SJCRH30 (cell line): Measurements from ENCODE around the gene LPCAT1. TPM values are rescaled to one million over a fixed set of nuclear protein-coding genes. Genes with fewer than 3 reads are reported as not detected.

Experiments used
- DNase-seq, 2 experiments: peaks; one replicate each; pipeline ENCODE4 v3.0.0-alpha.2; 2015 to 2020
- H3K27ac ChIP-seq: fragments of 250-450 bp; sonication (Bioruptor Pico); 2 replicates; pipeline ENCODE4 v1.5.1; 2020; ENCODE audit warnings: mild to moderate bottlenecking, moderate library complexity
- H3K27me3 ChIP-seq: fragments of 250-450 bp; sonication (Bioruptor Pico); 2 replicates; pipeline ENCODE4 v1.5.1; 2020; ENCODE audit warnings: mild to moderate bottlenecking, moderate library complexity
- H3K36me3 ChIP-seq: fragments of 250-450 bp; sonication (Bioruptor Pico); 2 replicates; pipeline ENCODE4 v1.5.1; 2020; ENCODE audit warnings: mild to moderate bottlenecking, moderate library complexity
- H3K4me1 ChIP-seq: fragments of 250-450 bp; sonication (Bioruptor Pico); 2 replicates; pipeline ENCODE4 v1.5.1; 2020; ENCODE audit warnings: mild to moderate bottlenecking, moderate library complexity
- H3K4me3 ChIP-seq: fragments of 250-450 bp; sonication (Bioruptor Pico); 2 replicates; pipeline ENCODE4 v1.5.1; 2020; ENCODE audit warnings: mild to moderate bottlenecking, moderate library complexity
- H3K9me3 ChIP-seq: fragments of 250-450 bp; sonication (Bioruptor Pico); replicated peaks from 2 replicates; pipeline ENCODE4 v1.5.1; 2020; ENCODE audit warnings: mild to moderate bottlenecking, moderate library complexity
- total RNA-seq: library from RNA; depleted of rRNA; stranded (reverse); fragments of >200 nt; shearing (Covaris generic); gene quantifications from 2 replicates; pipeline ENCODE4 v1.2.3, GENCODE V29; 2014

LPCAT1 gene
- total RNA-seq, 1 experiment from 2014 or later, result 44.6 TPM

GRCh38 chr5:1513326-1514026 lies 10.3 kb downstream of the LPCAT1 start:
- Histone ChIP-seq H3K4me1 (no peaks in the 10 kb centered on the region), H3K9me3 (no peaks in the 10 kb centered on the region), H3K27ac (no peak overlapping the region), H3K27me3 (no peaks in the 10 kb centered on the region), H3K36me3 (no peaks in the 10 kb centered on the region), H3K4me3 (no peak overlapping the region)
- DNase-seq, result no peak

- Histone ChIP-seq H3K9me3 (no peaks in the 10 kb centered on the region), H3K27me3 (no peaks in the 10 kb centered on the region), H3K36me3 (no peaks in the 10 kb centered on the region), H3K4me3 (no peak overlapping the region), H3K4me1 (no peaks in the 10 kb centered on the region), H3K27ac (no peak overlapping the region)
- DNase-seq, result no peak
Observed at GRCh38 chr5:1512541-1513291, 11.0 kb downstream of the LPCAT1 start.

GRCh38 chr5:1511651-1512540 lies 11.9 kb downstream of the LPCAT1 start:
- no peak overlapping the region for H3K4me3 ChIP-seq
- H3K9me3 ChIP-seq, result no peaks in the 10 kb centered on the region
- peak; percentile 12 to 18 for DNase-seq
- no peaks in the 10 kb centered on the region for H3K27me3 ChIP-seq
- H3K27ac ChIP-seq, result no peak overlapping the region
- H3K4me1 ChIP-seq, result no peaks in the 10 kb centered on the region
- no peaks in the 10 kb centered on the region for H3K36me3 ChIP-seq

- H3K27me3 ChIP-seq, result no peaks in the 10 kb centered on the region
- no peak overlapping the region for H3K4me3 ChIP-seq
- H3K36me3 ChIP-seq, result no peaks in the 10 kb centered on the region
- H3K27ac ChIP-seq, result no peak overlapping the region
- no peaks in the 10 kb centered on the region for H3K9me3 ChIP-seq
- no peaks in the 10 kb centered on the region for H3K4me1 ChIP-seq
- no peak for DNase-seq
Observed at GRCh38 chr5:1511048-1511447, 12.7 kb downstream of the LPCAT1 start.

GRCh38 chr5:1510631-1511030 lies 13.1 kb downstream of the LPCAT1 start:
- Histone ChIP-seq H3K4me3 (no peak overlapping the region), H3K9me3 (no peaks in the 10 kb centered on the region), H3K36me3 (no peaks in the 10 kb centered on the region), H3K27me3 (no peaks in the 10 kb centered on the region), H3K27ac (no peak overlapping the region), H3K4me1 (no peaks in the 10 kb centered on the region)
- no peak for DNase-seq

- DNase-seq, result no peak
- no peaks in the 10 kb centered on the region for H3K36me3 ChIP-seq
- H3K27ac ChIP-seq, result no peak overlapping the region
- no peaks in the 10 kb centered on the region for H3K4me1 ChIP-seq
- no peaks in the 10 kb centered on the region for H3K9me3 ChIP-seq
- H3K4me3 ChIP-seq, result no peak overlapping the region
- no peaks in the 10 kb centered on the region for H3K27me3 ChIP-seq
Observed at GRCh38 chr5:1510151-1510561, 13.6 kb downstream of the LPCAT1 start.

GRCh38 chr5:1509346-1510085 lies 14.2 kb downstream of the LPCAT1 start:
- H3K36me3 ChIP-seq, result no peaks in the 10 kb centered on the region

GRCh38 chr5:1508659-1509290 lies 15.0 kb downstream of the LPCAT1 start:
- H3K27ac ChIP-seq, result no peak overlapping the region
- no peaks in the 10 kb centered on the region for H3K9me3 ChIP-seq
- H3K4me3 ChIP-seq, result no peak overlapping the region
- H3K36me3 ChIP-seq, result no peaks in the 10 kb centered on the region
- no peaks in the 10 kb centered on the region for H3K27me3 ChIP-seq
- no peak for DNase-seq
- H3K4me1 ChIP-seq, result no peaks in the 10 kb centered on the region

More at GRCh38 chr5:1509346-1510085, 14.2 kb downstream of the LPCAT1 start:
- DNase-seq, result no peak
- Histone ChIP-seq H3K9me3 (no peaks in the 10 kb centered on the region), H3K4me3 (no peak overlapping the region), H3K27me3 (no peaks in the 10 kb centered on the region), H3K4me1 (no peaks in the 10 kb centered on the region), H3K27ac (no peak overlapping the region)

GRCh38 chr5:1507961-1508658 lies 15.7 kb downstream of the LPCAT1 start:
- H3K9me3 ChIP-seq, result no peaks in the 10 kb centered on the region
- no peaks in the 10 kb centered on the region for H3K27me3 ChIP-seq
- H3K4me1 ChIP-seq, result no peaks in the 10 kb centered on the region
- no peak overlapping the region for H3K27ac ChIP-seq
- DNase-seq, result no peak
- no peak overlapping the region for H3K4me3 ChIP-seq
- no peaks in the 10 kb centered on the region for H3K36me3 ChIP-seq

GRCh38 chr5:1507457-1507856 lies 16.3 kb downstream of the LPCAT1 start:
- Histone ChIP-seq H3K9me3 (no peaks in the 10 kb centered on the region), H3K4me1 (no peaks in the 10 kb centered on the region), H3K27ac (no peak overlapping the region), H3K4me3 (no peak overlapping the region), H3K36me3 (no peaks in the 10 kb centered on the region), H3K27me3 (no peaks in the 10 kb centered on the region)
- DNase-seq, result no peak

- H3K27me3 ChIP-seq, result no peaks in the 10 kb centered on the region
- no peak for DNase-seq
- H3K4me3 ChIP-seq, result no peak overlapping the region
- H3K9me3 ChIP-seq, result no peaks in the 10 kb centered on the region
- no peak overlapping the region for H3K27ac ChIP-seq
- H3K36me3 ChIP-seq, result no peaks in the 10 kb centered on the region
- H3K4me1 ChIP-seq, result no peaks in the 10 kb centered on the region
Observed at GRCh38 chr5:1507014-1507375, 16.8 kb downstream of the LPCAT1 start.

GRCh38 chr5:1506242-1507013 lies 17.3 kb downstream of the LPCAT1 start:
- H3K27ac ChIP-seq, result no peak overlapping the region
- no peak for DNase-seq
- H3K27me3 ChIP-seq, result no peaks in the 10 kb centered on the region
- no peaks in the 10 kb centered on the region for H3K9me3 ChIP-seq
- H3K36me3 ChIP-seq, result no peaks in the 10 kb centered on the region
- H3K4me1 ChIP-seq, result no peaks in the 10 kb centered on the region
- H3K4me3 ChIP-seq, result no peak overlapping the region
